Activated T-helper 1 cell treated with Interleukin-2 at 50 U/mL for 16 hours (primary cell): Measurements from ENCODE around the gene MGAT5.

ENCODE experiments used
- DNase-seq: peaks from one replicate; pipeline ENCODE4 v3.0.0-alpha.2; 2020; ENCODE audit warnings: low read depth

Gene MGAT5

GRCh38 chr2:134399096-134399495 is 145.2 kb downstream of the MGAT5 start:
- DNase-seq: no peak

DNA sequence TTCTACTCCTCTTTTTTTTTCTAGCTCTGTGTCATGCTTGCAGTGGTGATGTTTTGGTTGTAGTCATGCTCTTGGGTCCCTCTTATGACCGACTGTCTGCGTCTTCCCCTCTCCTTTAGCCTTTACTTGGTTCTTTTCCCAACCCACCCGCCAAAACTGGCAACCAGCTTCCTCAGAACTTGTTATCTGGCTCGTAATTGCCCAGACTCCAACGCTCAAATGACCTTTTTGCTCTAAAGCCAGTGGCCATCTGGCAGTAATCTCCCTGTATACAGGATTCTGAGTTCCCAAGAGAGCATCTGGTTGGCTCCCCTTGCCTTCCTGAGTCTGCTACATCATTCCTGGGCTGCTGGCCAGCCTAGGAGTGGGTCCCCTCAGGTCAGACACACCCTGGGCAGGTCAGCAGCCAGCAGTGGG is 147.2 kb downstream of the MGAT5 start:
- no peak for DNase-seq

DNA sequence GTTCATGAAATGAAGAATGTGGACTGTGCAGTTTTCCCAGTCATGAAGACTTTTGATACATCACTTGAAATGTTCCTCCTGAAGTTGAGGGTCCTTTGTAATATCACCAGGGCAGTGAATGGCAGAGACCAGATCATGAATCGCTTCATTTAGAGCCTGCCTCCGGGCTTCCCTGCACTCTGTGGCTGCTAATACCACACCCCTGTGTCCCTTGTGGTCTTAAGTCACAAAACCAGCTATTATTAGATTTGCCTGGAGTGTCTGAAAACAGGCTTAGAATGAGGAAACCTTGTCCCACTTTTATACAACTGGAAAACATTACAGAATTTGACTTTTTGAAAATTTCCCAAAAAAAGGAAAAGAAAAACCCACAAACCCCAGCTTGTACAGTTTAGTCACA is 147.9 kb downstream of the MGAT5 start:
- DNase-seq: no peak

DNA sequence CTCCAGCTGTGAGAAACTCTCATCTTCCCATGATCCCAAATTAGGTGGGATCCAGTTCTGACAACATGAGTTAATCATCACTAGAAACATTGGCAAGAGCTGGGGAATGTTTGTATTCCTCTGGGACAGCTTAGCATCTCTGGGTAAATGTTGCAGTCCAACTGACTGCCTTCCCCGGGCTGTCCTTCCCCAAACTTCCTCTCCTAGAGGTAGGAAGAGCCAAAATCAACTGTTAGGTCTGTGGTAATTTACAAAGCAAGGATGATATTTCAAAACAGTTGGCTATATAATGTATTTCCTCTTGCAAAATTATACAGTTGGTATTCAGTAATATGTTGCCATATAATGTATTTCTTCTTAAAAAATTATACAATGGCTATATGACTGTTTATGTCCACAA is 148.5 kb downstream of the MGAT5 start:
- no peak for DNase-seq

DNA sequence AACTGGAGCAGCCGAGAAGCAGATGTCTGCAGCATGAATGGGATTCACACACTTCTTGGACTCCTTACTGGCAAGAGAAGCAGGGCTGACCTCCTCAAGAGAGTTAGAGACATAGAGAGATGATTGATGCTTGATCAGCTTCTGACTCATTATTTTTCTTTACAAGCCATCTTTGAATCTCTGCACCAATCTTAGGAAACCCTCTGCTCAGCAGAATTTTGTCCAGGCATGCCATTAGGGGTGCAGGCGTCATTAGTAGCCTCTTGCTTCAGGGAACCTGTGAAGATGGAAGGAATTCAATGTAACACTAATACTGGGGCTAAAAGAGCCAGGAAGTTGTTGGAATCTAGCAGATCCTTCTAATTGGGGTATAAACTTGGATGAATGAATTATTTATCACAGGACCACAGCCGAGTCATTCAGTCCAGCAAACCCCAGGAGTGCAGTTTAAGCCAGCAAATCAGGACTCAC is 151.8 kb downstream of the MGAT5 start:
- no peak for DNase-seq

DNA sequence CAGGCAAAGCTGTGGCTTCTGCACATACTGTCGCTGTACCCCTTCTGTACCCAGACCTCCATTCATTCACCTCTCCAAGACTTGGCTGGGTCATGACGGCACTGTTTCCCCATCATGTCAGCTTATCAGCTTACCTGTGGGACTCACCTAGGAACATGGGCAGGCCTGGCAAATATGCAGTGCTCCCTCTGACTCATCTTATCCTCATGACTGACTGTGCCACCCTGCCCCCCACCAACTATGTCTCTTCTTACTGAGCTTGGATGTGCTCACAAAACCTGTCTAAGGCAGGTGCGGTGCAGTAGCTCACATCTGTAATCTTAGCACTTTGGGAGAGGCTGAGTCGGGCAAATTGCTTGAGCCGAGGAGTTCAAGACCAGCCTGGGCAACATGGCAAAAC is 152.4 kb downstream of the MGAT5 start:
- no peak for DNase-seq

GRCh38 chr2:134406736-134407135 is 152.9 kb downstream of the MGAT5 start:
- no peak for DNase-seq

- DNase-seq: no peak
These were observed 153.4 kb downstream of the MGAT5 start for GRCh38 chr2:134407154-134407890.

GRCh38 chr2:134408386-134408785 is 154.5 kb downstream of the MGAT5 start:
- DNase-seq: no peak

GRCh38 chr2:134408791-134409190 is 154.9 kb downstream of the MGAT5 start:
- DNase-seq: no peak

DNA sequence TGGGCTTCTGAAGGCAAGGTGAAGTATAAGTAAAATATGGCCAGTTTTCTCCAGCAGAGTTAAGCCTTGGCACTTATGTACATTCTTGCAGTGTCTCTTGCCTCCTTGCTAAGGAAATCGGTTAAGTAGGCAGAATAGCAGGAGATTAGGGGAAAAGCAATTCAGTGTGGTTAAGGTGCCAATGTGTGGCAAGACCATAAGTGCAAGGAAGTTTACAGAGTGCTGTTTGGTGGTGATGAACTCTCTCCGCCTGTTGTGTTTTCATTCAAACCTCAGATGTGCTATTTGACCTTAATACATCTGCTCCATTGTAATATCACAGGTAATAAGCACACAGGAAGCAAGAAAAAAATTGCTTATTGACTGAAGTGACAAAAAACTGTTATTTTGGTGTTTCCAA is 156.1 kb downstream of the MGAT5 start:
- no peak for DNase-seq

DNA sequence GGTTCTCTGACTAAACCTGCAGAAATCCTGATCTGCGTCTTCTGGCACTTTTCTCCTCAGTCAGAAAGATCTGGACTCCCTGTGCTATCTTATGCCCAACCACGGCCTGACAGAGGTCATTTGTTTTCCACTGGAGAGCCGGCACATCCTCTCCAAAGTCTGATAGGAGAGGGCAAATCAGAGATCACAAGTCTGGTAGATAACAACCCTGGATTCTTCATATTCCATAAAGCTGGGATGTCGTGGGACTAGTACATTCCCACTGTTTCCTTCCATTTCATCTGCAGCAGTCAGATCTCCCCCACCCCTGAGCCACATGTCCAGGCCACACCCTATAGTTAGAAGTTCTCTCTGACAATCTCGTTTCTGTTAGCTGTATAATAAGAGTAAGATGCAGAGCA is 157.0 kb downstream of the MGAT5 start:
- DNase-seq: no peak

DNA sequence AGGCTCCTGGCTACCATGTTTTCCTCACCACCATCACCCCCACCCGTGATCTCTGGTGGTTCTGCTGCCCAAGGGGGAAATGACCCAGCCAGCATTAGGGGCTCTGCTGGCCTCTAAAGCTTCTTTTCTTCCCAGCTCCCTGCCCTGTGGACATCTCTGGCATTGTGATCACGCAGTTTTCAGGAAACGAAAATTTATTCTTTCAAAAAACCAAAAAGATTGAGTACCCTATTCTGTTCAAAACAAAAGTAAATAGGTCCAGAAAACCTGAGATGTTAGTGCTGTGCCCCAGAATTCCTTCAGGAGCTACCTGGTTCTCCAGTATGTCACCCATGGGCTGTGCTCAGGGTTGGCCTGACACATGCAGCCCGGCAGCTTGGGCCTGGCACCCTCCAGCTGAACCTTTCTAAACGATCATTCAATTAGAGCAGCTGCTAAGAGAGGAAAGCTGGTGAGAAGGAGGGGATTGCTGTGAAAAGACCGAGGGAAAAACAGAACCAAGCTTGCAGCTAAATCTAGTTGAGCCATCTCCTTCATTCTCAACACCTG is 157.5 kb downstream of the MGAT5 start:
- no peak for DNase-seq

GRCh38 chr2:134411828-134412638 is 158.2 kb downstream of the MGAT5 start:
- peak; percentile 37 for DNase-seq

GRCh38 chr2:134412639-134412999 is 158.7 kb downstream of the MGAT5 start:
- no peak for DNase-seq

DNA sequence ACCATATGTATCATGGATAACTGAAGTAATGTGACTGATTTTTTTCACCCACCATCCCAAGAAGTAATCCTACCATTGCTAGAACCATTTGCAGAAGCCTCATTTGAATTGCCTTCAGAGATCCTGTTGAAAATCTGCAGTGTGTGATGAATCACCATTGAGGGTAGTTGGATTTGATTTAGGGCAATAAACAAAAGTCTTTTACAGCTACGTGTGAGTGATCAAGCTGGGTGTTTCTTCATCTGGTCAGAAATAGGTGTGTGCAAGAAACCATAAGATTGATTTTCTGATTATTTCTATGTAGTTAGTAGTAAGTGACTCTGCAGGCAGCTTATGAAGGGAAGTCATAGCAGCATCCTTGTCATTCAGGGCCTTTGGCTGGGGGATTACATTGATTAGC is 159.6 kb downstream of the MGAT5 start:
- DNase-seq: no peak

GRCh38 chr2:134413912-134414311 is 160.0 kb downstream of the MGAT5 start:
- DNase-seq: no peak

DNA sequence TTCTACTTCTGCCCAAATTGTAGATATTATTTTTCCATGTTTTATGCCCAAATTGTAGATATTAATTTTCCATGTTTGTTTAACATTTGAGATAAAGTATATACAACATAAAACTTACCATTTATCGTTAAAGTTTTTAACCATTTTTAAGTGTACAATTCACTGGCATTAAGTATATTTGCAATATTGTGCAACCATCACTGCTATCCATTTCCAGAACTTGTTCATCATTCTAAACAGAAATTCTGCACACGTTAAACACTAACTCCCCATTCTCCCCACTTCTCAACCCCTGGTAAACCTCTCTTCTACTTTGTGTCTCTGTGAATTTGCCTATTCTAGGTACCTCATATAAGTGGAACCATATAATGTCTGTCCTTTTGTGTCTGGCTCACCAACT is 162.1 kb downstream of the MGAT5 start:
- DNase-seq: no peak

DNA sequence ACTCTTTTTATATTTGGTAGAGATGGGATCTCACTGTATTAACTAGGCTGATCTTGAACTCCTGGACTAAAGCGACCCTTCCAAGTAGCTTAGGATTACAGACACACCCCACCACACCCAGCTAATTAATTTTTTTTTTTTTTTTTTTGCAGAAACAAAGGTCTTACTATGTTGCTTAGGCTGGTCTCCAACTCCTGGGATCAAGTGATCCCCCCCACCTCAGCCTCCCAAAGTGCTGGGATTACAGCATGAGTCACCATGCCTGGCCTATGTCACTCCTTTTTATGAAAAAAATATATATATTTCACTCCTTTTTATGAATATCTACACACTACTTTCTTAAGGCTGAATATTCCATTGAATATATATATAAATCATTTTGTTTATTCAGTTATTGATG is 162.8 kb downstream of the MGAT5 start:
- DNase-seq: no peak

- DNase-seq: no peak
These were observed 164.2 kb downstream of the MGAT5 start for GRCh38 chr2:134417968-134418582.

DNA sequence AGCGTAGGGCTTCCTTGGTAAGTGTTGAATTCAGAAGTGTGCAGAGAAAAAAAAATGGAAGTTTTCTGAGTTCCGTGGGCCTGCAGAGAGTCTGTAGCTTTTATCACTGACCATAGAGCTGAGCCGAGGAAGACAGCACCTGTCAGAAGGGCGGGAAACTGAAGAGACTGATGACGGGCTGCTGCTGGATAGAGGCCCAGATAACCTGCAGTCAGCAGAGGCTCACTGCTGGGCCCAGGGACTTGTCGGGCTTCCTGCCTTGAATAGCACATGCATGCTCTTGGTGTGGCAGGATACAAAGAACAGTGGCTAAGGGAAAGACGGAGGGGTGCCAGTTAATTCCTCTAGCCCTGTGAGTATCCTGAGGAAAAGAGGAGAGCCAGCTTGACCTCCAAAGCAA is 166.4 kb downstream of the MGAT5 start:
- no peak for DNase-seq

DNA sequence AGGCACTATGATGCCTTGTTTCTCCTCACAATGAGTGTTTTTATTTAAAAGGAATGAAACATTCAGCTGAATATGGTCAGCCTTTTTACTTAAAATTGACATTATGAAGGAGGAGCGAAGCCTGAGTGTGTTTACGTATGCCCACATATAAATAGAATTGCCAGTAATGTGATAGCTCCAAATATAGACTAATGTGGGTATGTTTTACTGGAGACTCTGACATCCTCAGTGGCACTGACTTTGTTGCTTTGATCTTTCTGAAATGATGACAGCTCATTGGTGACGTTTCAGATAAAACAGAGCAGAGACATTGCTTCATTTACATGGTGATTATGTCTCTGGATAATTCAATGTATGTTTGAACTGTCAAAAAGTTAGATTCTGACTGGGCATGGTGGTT is 167.0 kb downstream of the MGAT5 start:
- DNase-seq: no peak
